ENCODE measurements around the gene PSORS1C2. TPM values are rescaled to one million over a fixed set of nuclear protein-coding genes. Genes with fewer than 3 reads are reported as not detected.

Gene PSORS1C2
- total RNA-seq, 1 experiment from 2014 or later: 0.33 TPM

- no peak within 1 kb of the TSS for H3K9ac ChIP-seq (ENCODE audit: extremely low read depth, insufficient read length, low read length)
- no peaks in the 10 kb centered on the region for H3K79me2 ChIP-seq (ENCODE audit: insufficient read depth, low read length)
- no peak within 1 kb of the TSS for H3T11ph ChIP-seq (ENCODE audit: low read length)
- H3K9me3 ChIP-seq (ENCODE audit: control insufficient read depth, low read depth, low read length): no peaks in the 10 kb centered on the region
- H4K8ac ChIP-seq (replicated peaks; ENCODE audit: insufficient read length, low read depth, low read length): no peak within 1 kb of the TSS
- no peak within 1 kb of the TSS for H2BK5ac ChIP-seq (ENCODE audit: insufficient read length, low read length)
- H3K27ac Mint-ChIP-seq: peak within 1 kb of the TSS in 1 of 3 experiments; percentile 86; a peak in 5 of 7 replicates
- H2AK5ac ChIP-seq (ENCODE audit: insufficient read length, low read length): no peak within 1 kb of the TSS
- no CpG with 5 or more reads among the region's 3 CpGs for WGBS (ENCODE audit: extremely low coverage, insufficient read length, low lambda C conversion rate)
- no peak within 1 kb of the TSS for H3K4me3 Mint-ChIP-seq
- H3K27ac ChIP-seq (ENCODE audit: insufficient read length, low read depth, low read length): no peak within 1 kb of the TSS
- H2BK20ac ChIP-seq (ENCODE audit: low read depth, low read length, poor library complexity, severe bottlenecking): no peak within 1 kb of the TSS
- no peaks in the 10 kb centered on the region; a peak in 1 of 5 replicates for H3K9me3 Mint-ChIP-seq
- H3K14ac ChIP-seq (ENCODE audit: insufficient read depth, low read length): peak within 1 kb of the TSS; percentile 36; the same call in 1 of the 2 replicates
- no peak within 1 kb of the TSS for H3K56ac ChIP-seq (ENCODE audit: insufficient read length, low read depth, low read length)
- H3K4me1 Mint-ChIP-seq: peaks cover 47 to 56% of the 10 kb centered on the region in 2 experiments
- no peaks in the 10 kb centered on the region for H4K20me1 ChIP-seq (ENCODE audit: control insufficient read depth, insufficient read depth, insufficient read length)
- H2AFZ ChIP-seq (ENCODE audit: low read length): no peak within 1 kb of the TSS
- peaks cover 14% of the 10 kb centered on the region; the same call in 1 of the 2 replicates for H3K4me1 ChIP-seq (ENCODE audit: insufficient read depth, low read length)
- no peak within 1 kb of the TSS for H3K4me2 ChIP-seq (ENCODE audit: insufficient read depth, insufficient read length, low read length)
- TF ChIP-seq CTCF (conservative IDR thresholded peaks at IDR 0.05): no peak
- H3K36me3 Mint-ChIP-seq (ENCODE audit: insufficient read depth in 1 of 3, low read depth in 3 of 3): no peaks in the 10 kb centered on the region
- H3K18ac ChIP-seq (ENCODE audit: insufficient read length, low read depth, low read length): no peak within 1 kb of the TSS
- no peak within 1 kb of the TSS for H2BK120ac ChIP-seq (ENCODE audit: low read depth, low read length, poor library complexity, severe bottlenecking)
- no peak within 1 kb of the TSS for H4K91ac ChIP-seq (ENCODE audit: insufficient read length, low read depth, low read length)
- H4K5ac ChIP-seq (ENCODE audit: insufficient read length, low read depth, low read length): no peak within 1 kb of the TSS
- H3K4ac ChIP-seq (ENCODE audit: low read depth, low read length): no peak within 1 kb of the TSS
- peak; percentile 61 for DNase-seq
- no peaks in the 10 kb centered on the region for H3K23me2 ChIP-seq (ENCODE audit: insufficient read length, low read depth, low read length, poor library complexity, severe bottlenecking)
- no peaks in the 10 kb centered on the region; the same call in 1 of the 2 replicates for H3K27me3 ChIP-seq (ENCODE audit: insufficient read depth, low read length)
- peaks cover 60% of the 10 kb centered on the region for H3K27me3 Mint-ChIP-seq (ENCODE audit: low read depth)
- no peak within 1 kb of the TSS for H2BK12ac ChIP-seq (ENCODE audit: insufficient read length, low read depth, low read length)
- no peaks in the 10 kb centered on the region for H3K79me1 ChIP-seq (ENCODE audit: insufficient read depth, low read depth, low read length, poor library complexity, severe bottlenecking)
- no peak within 1 kb of the TSS for H3K23ac ChIP-seq (ENCODE audit: insufficient read length, low read depth, low read length)
- no peak within 1 kb of the TSS for H2BK15ac ChIP-seq (ENCODE audit: low read depth, low read length)
These were observed 24.4 kb downstream of the PSORS1C2 start, which contains the start of gene PSORS1C1 for GRCh38 chr6:31114541-31114878. Gene PSORS1C1, plus strand, starts transcription at chr6:31114800. Its CDS starts 14,833 bp downstream, at chr6:31129633.
